RKO (cell line): ENCODE measurements around the gene PDZRN3.
A peak's percentile ranks its signal among the peaks of the same experiment; 100 is the strongest.

Experiments
- DNase-seq: peaks from one replicate; pipeline ENCODE4 v3.0.0-alpha.2; 2016; ENCODE audit warnings: low spot score

The PDZRN3 gene

GRCh38 chr3:73520931-73521461, 103.7 kb downstream of the PDZRN3 start:
- DNase-seq, result no peak

- no peak for DNase-seq
These were observed 108.1 kb downstream of the PDZRN3 start for GRCh38 chr3:73516631-73517030.

- no peak for DNase-seq
These were observed 111.5 kb downstream of the PDZRN3 start for GRCh38 chr3:73513260-73513659.

- DNase-seq, result no peak
These were observed 112.9 kb downstream of the PDZRN3 start for GRCh38 chr3:73511571-73512525.

- no peak for DNase-seq
These were observed 114.0 kb downstream of the PDZRN3 start for GRCh38 chr3:73510784-73511183.

GRCh38 chr3:73510334-73510733, 114.4 kb downstream of the PDZRN3 start:
- no peak for DNase-seq

GRCh38 chr3:73509816-73510215, 114.9 kb downstream of the PDZRN3 start:
- DNase-seq, result no peak

GRCh38 chr3:73509066-73509465, 115.7 kb downstream of the PDZRN3 start:
- no peak for DNase-seq

GRCh38 chr3:73508330-73508954, 116.3 kb downstream of the PDZRN3 start:
- peak; percentile 76 for DNase-seq

- no peak for DNase-seq
These were observed 119.9 kb downstream of the PDZRN3 start for GRCh38 chr3:73504852-73505251.

- DNase-seq, result no peak
These were observed 120.5 kb downstream of the PDZRN3 start for GRCh38 chr3:73504239-73504638.

GRCh38 chr3:73503781-73504180, 121.0 kb downstream of the PDZRN3 start:
- no peak for DNase-seq

- peak; percentile 73 for DNase-seq
These were observed 121.8 kb downstream of the PDZRN3 start for GRCh38 chr3:73502609-73503583.

- DNase-seq, result no peak
These were observed 124.4 kb downstream of the PDZRN3 start for GRCh38 chr3:73500321-73500720.

GRCh38 chr3:73499787-73500186, 125.0 kb downstream of the PDZRN3 start:
- DNase-seq, result no peak

GRCh38 chr3:73498764-73499622, 125.7 kb downstream of the PDZRN3 start:
- no peak for DNase-seq

- no peak for DNase-seq
These were observed 126.9 kb downstream of the PDZRN3 start for GRCh38 chr3:73497646-73498406.

GRCh38 chr3:73493543-73494308, 131.0 kb downstream of the PDZRN3 start:
- DNase-seq, result no peak

GRCh38 chr3:73492186-73492585, 132.6 kb downstream of the PDZRN3 start:
- no peak for DNase-seq
